Loucy (cell line): Measurements from ENCODE around the gene MICALL1.

ENCODE experiments used
- H2AFZ ChIP-seq: fragments of 200-600 bp; sonication (generic); 2 replicates; pipeline ENCODE4 v1.6.0; 2016; ENCODE audit warnings: antibody characterized with exemption, mild to moderate bottlenecking, low read length, moderate library complexity
- H3F3A ChIP-seq: fragments of 200-600 bp; 2 replicates; pipeline ENCODE4 v1.6.0; 2016; ENCODE audit warnings: antibody characterized with exemption, low read depth, mild to moderate bottlenecking
- H3K27me3 ChIP-seq: fragments of 200-600 bp; sonication (generic); 2 replicates; pipeline ENCODE4 v1.6.1; 2014; ENCODE audit warnings: low read length, mild to moderate bottlenecking; ENCODE audit not compliant: insufficient read depth, poor library complexity, severe bottlenecking
- H3K36me3 ChIP-seq: fragments of 200-600 bp; sonication (generic); 2 replicates; pipeline ENCODE4 v1.6.1; 2016; ENCODE audit warnings: low read length; ENCODE audit not compliant: insufficient read depth
- H3K4me1 ChIP-seq: fragments of 200-600 bp; sonication (generic); 2 replicates; pipeline ENCODE4 v1.5.1; 2014; ENCODE audit warnings: low read length, mild to moderate bottlenecking; ENCODE audit not compliant: insufficient read depth, poor library complexity, severe bottlenecking
- H3K4me2 ChIP-seq: fragments of 200-600 bp; sonication (generic); 2 replicates; pipeline ENCODE4 v1.6.0; 2014; ENCODE audit warnings: antibody characterized with exemption, low read length, low read depth, mild to moderate bottlenecking; ENCODE audit not compliant: poor library complexity, severe bottlenecking
- H3K4me3 ChIP-seq: fragments of 200-600 bp; sonication (generic); 2 replicates; pipeline ENCODE4 v1.5.1; 2014; ENCODE audit warnings: low read length, mild to moderate bottlenecking, mixed read lengths; ENCODE audit not compliant: poor library complexity, severe bottlenecking
- H3K79me2 ChIP-seq: fragments of 200-600 bp; sonication (generic); 2 replicates; pipeline ENCODE4 v1.6.1; 2014; ENCODE audit warnings: low read length; ENCODE audit not compliant: insufficient read depth
- H3K9ac ChIP-seq: fragments of 200-600 bp; sonication (generic); 2 replicates; pipeline ENCODE4 v1.6.0; 2014; ENCODE audit warnings: mild to moderate bottlenecking, low read depth, low read length, moderate library complexity; ENCODE audit not compliant: poor library complexity, severe bottlenecking
- H3K9me2 ChIP-seq: fragments of 200-600 bp; sonication (generic); replicated peaks from 2 replicates; pipeline ENCODE4 v1.6.1; 2016; ENCODE audit warnings: low read depth, low read length, mixed read lengths
- H3K9me3 ChIP-seq: fragments of 200-600 bp; sonication (generic); 2 replicates; pipeline ENCODE4 v1.6.1; 2014; ENCODE audit warnings: mild to moderate bottlenecking, antibody characterized with exemption, low read length, low read depth; ENCODE audit not compliant: insufficient read depth
- H4K20me1 ChIP-seq: fragments of 200-600 bp; sonication (generic); 2 replicates; pipeline ENCODE4 v1.6.0; 2014; ENCODE audit warnings: antibody characterized with exemption, low read length, mild to moderate bottlenecking; ENCODE audit not compliant: insufficient read depth, poor library complexity, severe bottlenecking
- CTCF ChIP-seq: fragments of 200-600 bp; sonication (generic); conservative IDR thresholded peaks from 2 replicates; pipeline ENCODE4 v1.5.1; 2014; ENCODE audit warnings: mild to moderate bottlenecking, antibody characterized with exemption, low read length
- EZH2phosphoT487 ChIP-seq: fragments of 200-600 bp; IDR thresholded peaks from 2 replicates; pipeline ENCODE4 v1.6.1; 2018; ENCODE audit warnings: antibody characterized with exemption, mild to moderate bottlenecking, moderate library complexity, borderline replicate concordance

Gene MICALL1

GRCh38 chr22:37898441-37899181, 7.5 kb upstream of the MICALL1 start:
- no peaks in the 10 kb centered on the region for H3K36me3 ChIP-seq
- no peak for TF ChIP-seq CTCF
- no peak for TF ChIP-seq EZH2phosphoT487
- H3K4me2 ChIP-seq: no peak overlapping the region
- H3K4me1 ChIP-seq: peaks cover 33% of the 10 kb centered on the region
- H3K79me2 ChIP-seq: no peaks in the 10 kb centered on the region
- H2AFZ ChIP-seq: no peak overlapping the region
- H3K9me3 ChIP-seq: no peaks in the 10 kb centered on the region
- H3K4me3 ChIP-seq: no peak overlapping the region
- H3K9me2 ChIP-seq: no peaks in the 10 kb centered on the region
- no peaks in the 10 kb centered on the region for H3K27me3 ChIP-seq
- no peaks in the 10 kb centered on the region for H4K20me1 ChIP-seq
- H3K9ac ChIP-seq: peak overlapping the region; percentile 55
- no peaks in the 10 kb centered on the region for H3F3A ChIP-seq

GRCh38 chr22:37904572-37905533, 1.2 kb upstream of the MICALL1 start:
- Histone ChIP-seq H2AFZ (no peak overlapping the region), H3K4me2 (peak overlapping the region; percentile 64), H3K4me3 (peak overlapping the region; percentile 74), H3K79me2 (peaks cover 31% of the 10 kb centered on the region), H3K9me2 (no peaks in the 10 kb centered on the region), H3K36me3 (no peaks in the 10 kb centered on the region), H3F3A (no peaks in the 10 kb centered on the region), H4K20me1 (no peaks in the 10 kb centered on the region), H3K4me1 (peaks cover 39% of the 10 kb centered on the region), H3K9me3 (no peaks in the 10 kb centered on the region), H3K9ac (peak overlapping the region; percentile 67), H3K27me3 (no peaks in the 10 kb centered on the region)
- TF ChIP-seq CTCF (no peak), EZH2phosphoT487 (no peak)

- 0 out of 2 replicates have a peak overlapping the region, but pooled peaks have one; percentile 4 for H2AFZ ChIP-seq
- no peaks in the 10 kb centered on the region for H3K27me3 ChIP-seq
- no peak for TF ChIP-seq CTCF
- no peak for TF ChIP-seq EZH2phosphoT487
- H3K9ac ChIP-seq: peak overlapping the region; percentile 76
- no peaks in the 10 kb centered on the region for H3K9me3 ChIP-seq
- H3K4me2 ChIP-seq: peak overlapping the region; percentile 97
- H3K4me3 ChIP-seq: peak overlapping the region; percentile 74
- H3F3A ChIP-seq: no peaks in the 10 kb centered on the region
- peaks cover 43% of the 10 kb centered on the region for H3K4me1 ChIP-seq
- H3K79me2 ChIP-seq: peaks cover 35% of the 10 kb centered on the region
- H3K36me3 ChIP-seq: no peaks in the 10 kb centered on the region
- H4K20me1 ChIP-seq: no peaks in the 10 kb centered on the region
- H3K9me2 ChIP-seq: no peaks in the 10 kb centered on the region
Observed at GRCh38 chr22:37906364-37907008, 389 bp downstream of the MICALL1 start.
